ENCODE results near the gene GUK1.

GRCh38 chr1:228161866-228162265 is 21.8 kb downstream of the GUK1 start:
- TF ChIP-seq TAF1 (IDR thresholded peaks at IDR 0.05; ENCODE audit: borderline replicate concordance, low read depth, low read length) (no peak), POLR2AphosphoS5 (IDR thresholded peaks at IDR 0.05; ENCODE audit: low read depth, low read length) (no peak)
